Epidermal melanocyte (primary cell): ENCODE data around the gene UMODL1.
"Not testable (repeated sequence)": the region's sequence is repeated elsewhere in the genome, so short reads cannot be mapped to it uniquely, and the experiment has no call there.

Experiments
- DNase-seq: peaks from one replicate; pipeline ENCODE4 v3.0.0; 2011; ENCODE audit warnings: low spot score; ENCODE audit not compliant: insufficient read length

Gene UMODL1

GRCh38 chr21:42058631-42059111 is 12.4 kb upstream of the UMODL1 start:
- no peak for DNase-seq

DNA sequence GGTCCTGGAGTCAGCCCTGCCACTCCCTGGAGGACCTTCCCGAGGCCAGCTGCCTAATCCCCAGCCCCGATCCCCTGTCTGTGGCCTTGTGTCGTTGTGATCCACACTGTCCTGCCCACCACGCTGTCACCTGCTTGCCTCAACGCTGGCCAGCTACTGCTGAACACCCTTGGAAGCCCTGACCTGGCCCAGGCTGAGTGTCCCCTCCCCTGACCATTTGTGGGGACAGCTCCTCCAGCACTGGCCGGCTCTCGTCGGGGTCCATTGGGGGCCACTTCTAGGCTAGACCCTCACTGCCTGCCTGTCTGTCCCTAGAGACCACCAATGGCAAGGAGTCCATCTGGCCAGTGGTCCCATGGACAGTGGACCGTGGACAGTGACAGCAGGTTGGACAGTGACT is 12.0 kb upstream of the UMODL1 start:
- no peak for DNase-seq

DNA sequence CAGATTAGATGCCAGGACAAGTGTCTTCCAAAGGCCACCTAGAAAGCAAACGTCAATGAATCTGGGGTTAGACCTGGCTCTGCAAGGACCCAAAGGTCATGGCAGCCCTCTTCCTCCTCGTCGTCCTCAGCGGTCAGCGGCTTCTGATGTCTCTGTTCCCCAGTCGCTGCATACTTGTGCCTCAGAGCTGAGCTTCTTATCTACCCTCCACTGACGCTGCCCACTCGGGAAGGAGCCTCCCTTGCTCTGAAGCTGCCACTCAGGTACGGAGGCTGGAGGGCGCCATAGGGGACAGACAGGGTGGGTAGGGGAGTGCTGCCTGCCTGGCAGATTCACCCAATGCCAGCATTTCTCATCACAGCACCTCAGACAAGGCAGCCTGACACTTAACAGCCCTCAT is 11.4 kb upstream of the UMODL1 start:
- DNase-seq = no peak

GRCh38 chr21:42060166-42060565 is 11.0 kb upstream of the UMODL1 start:
- no peak for DNase-seq

GRCh38 chr21:42061195-42061985 is 9.7 kb upstream of the UMODL1 start:
- no peak for DNase-seq

DNA sequence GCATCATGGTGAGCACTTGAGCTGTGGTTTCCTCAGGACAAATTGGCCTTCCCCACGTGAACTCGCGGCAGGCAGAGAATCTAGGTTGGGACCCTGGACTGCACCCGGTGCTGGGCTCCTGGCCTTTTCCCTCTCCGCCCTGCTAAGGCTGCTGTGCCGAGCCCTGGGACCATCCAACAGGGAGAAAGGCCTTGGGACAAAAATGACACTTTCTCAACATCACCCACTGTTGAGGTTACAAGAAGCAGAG is 9.2 kb upstream of the UMODL1 start:
- DNase-seq = no peak

GRCh38 chr21:42062236-42063022 is 8.7 kb upstream of the UMODL1 start:
- no peak for DNase-seq

DNA sequence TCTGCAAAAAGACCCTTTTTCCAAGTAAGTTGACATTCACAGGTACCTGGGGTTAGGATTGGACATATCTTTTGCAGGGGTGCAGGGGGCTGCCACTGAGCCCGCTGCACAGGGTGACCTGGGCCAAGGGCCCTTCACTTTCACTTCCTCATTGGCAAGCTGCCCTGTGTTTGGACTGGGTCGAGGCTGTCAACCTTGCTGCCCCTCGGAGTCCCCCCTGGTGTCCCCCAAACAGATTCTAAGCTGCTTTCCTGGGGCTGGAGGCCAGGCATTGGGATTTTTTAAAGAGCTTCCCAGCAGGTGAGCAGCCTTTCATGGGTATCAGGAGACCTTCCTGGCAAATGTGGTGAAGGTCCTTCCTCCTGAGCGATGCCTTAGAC is 7.9 kb upstream of the UMODL1 start:
- DNase-seq = no peak

- DNase-seq = no peak
Observed at GRCh38 chr21:42063571-42064521, 7.3 kb upstream of the UMODL1 start.

- DNase-seq = no peak
Observed at GRCh38 chr21:42066521-42066920, 4.6 kb upstream of the UMODL1 start.

- DNase-seq = no peak
Observed at GRCh38 chr21:42067531-42068255, 3.4 kb upstream of the UMODL1 start.

DNA sequence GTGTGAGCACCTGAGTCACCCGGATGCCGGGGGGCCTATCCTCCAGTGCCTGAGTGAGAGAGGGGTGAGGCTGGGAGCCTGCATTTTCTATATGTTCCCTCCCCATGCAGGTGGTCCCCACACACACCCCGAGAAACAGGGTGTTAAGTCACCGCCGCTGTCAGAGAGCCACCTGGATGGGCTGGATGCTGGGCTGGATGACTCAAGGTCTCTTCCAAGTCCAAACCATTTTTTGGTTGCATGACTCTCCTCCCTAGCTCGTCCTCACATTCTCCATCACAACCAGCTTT is 2.9 kb upstream of the UMODL1 start:
- no peak for DNase-seq

DNA sequence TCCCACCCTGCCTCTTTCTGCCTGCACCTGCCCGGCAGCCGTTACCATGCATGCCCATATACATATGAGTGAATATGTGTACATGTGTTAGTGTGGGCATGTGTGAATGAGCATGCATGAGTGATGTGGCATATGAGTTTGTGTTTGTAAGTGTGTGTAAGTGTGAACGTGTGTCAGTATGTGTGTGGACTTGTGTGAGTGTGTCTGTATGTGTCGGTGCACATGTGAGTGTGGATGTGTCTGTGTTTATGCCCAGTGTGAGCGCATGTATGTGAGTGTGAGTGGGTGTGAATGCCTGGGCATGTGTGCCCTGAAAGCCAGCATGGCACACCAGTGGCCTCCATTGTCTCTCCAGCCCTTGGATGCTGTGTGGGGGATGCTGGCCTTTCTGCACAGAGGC is 2.5 kb upstream of the UMODL1 start:
- DNase-seq = no peak

DNA sequence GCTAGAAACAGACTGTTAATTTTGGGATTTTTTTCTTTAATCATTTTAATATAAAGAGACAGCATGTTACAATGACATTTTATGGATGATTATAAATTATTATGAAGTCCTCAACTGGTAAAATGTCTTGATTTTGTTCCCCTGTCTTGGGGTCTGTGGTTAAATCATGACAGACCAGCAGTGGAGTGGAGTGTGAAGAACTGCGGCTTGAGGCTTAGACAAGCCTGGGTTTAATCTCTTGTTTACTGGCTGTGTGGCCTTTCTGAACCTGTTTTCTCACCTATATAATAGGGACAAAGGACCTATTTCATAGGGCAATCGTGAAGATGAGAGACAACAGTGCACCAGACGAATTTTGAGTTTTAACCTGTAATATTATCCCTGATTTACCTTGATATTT is 1.8 kb upstream of the UMODL1 start:
- DNase-seq = no peak

GRCh38 chr21:42069843-42070242 is 1.3 kb upstream of the UMODL1 start:
- DNase-seq = no peak

DNA sequence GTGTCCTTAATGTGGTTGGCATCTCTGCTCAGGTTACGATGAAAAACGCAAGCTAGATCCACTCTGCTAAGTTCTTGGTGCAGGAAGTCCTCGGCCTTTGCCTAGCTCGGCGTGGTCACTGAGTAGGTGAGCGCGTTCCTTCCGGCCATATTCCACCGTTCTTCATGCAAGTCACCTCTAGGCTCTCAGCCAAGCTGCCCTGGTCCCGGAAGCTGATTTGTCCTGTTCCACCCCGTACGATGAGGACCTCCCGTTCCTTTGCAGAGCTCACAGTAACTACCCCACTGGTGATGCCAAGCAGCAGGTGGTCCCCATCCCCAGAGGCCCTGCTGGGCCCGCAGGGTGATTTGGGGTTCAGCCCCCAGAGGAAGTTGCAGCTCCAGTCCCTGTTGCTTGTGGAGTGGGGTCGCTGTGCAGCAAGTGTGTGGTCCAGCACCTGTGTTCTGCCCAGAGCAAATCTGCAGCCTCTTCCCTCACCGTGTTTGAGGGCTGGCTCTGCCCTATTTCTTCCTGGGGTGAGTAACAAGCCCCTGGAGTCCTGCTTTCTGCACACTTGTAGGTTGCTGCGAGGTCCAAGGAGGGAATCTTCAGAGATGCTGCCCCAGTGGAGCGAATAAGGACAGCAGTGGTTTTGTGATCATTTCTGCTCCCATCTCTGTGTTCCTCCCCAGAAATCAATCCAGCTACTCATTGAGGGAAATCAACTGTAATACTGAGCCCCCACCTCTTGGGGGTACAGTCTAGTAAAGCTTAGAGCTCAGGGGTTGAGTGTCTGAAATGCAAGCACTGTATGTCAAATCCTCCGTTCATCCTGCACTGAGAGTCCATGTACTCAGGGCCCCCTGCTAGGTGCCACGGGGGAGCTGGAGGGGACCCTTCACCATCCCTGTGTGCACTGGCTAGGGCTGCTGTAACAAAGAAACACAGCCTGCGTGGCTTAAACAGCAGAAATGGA is 2.3 kb downstream of the UMODL1 start:
- no peak for DNase-seq

DNA sequence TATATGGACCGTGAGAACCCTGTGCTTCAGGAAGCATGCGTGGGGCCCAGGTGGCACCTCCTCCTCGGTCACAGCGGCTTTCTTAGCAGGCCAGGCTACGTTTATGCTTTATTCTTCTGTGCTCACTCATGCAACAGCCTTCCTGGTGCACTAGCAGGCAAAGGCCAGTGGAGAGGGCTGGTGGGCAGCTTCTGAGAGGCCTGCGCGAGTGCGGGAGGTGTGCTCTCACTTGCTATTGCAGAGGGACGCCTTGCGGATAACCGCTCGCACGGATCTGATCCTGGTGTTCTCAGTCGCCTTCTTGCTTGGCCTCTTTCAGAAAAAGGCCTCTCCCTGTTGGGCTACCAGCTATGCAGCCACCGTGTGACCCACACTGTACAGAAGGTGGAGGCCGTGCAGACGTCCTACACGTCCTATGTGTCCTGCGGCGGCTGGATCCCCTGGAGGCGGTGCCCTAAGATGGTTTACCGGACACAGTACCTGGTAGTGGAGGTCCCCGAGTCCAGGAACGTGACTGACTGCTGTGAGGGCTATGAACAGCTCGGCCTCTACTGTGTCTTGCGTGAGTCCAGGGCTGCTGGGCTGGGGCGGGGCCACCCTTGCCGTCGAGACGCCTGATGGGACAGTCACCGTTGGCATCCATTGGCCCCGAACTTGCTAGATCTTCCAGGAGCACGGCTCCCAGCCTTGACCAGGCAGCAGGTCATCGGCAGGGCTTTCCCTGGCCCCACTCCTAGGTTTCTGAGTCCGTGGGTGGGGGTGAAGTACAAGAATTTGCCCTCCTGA is 4.8 kb downstream of the UMODL1 start:
- no peak for DNase-seq

- DNase-seq = not testable (repeated sequence)
Observed at GRCh38 chr21:42077685-42078238, 6.6 kb downstream of the UMODL1 start.
